Psoas muscle (tissue), 8 donors: ENCODE measurements around the gene PDZD7. TPM values are rescaled to one million over a fixed set of nuclear protein-coding genes. Genes with fewer than 3 reads are reported as not detected.

Source experiments
- ATAC-seq, 4 donors: fragments of 200-7000 bp; cut with Tn5 transposase; one replicate each; pipeline ENCODE4 v1.9.1; 2020; ENCODE audit warnings: moderate library complexity in 3 of 4, mild to moderate bottlenecking in 2 of 4
- DNase-seq, 2 donors: peaks; one replicate each; pipeline ENCODE4 v3.0.0-alpha.2; 2020
- H3K27ac ChIP-seq: fragments of 200-600 bp; one replicate; pipeline ENCODE4 v1.8.0; 2022
- H3K27me3 ChIP-seq, 3 donors: fragments of 200-600 bp in 1 of 3; one replicate each; pipeline versions ENCODE4 v1.6.1 to v1.8.0; 2013 to 2022; ENCODE audit warnings: low read length in 2 of 3, mild to moderate bottlenecking in 2 of 3, moderate library complexity in 1 of 3; ENCODE audit not compliant: insufficient read depth in 3 of 3
- H3K36me3 ChIP-seq, 2 donors: fragments of 200-600 bp in 1 of 2; one replicate each; pipeline versions ENCODE4 v1.6.1 to v1.8.0; 2013 to 2022; ENCODE audit warnings: low read depth in 1 of 2, mild to moderate bottlenecking in 1 of 2, moderate library complexity in 1 of 2; ENCODE audit not compliant: insufficient read depth in 1 of 2
- H3K4me1 ChIP-seq: fragments of 200-600 bp; one replicate; pipeline ENCODE4 v1.8.0; 2022
- H3K4me3 ChIP-seq: fragments of 200-600 bp; one replicate; pipeline ENCODE4 v1.8.0; 2022; ENCODE audit warnings: mild to moderate bottlenecking
- H3K9me3 ChIP-seq: fragments of 200-600 bp; one replicate; pipeline ENCODE4 v1.8.0; 2022
- WGBS, 3 donors: extraction: QIAGEN DNeasy Blood & Tissue Kit; methylation state at CpG; one replicate each; pipeline versions ENCODE4 v1.1.6 to v1.1.7; 2013; 5-methylcytosine and 5-hydroxymethylcytosine counted together
- intact Hi-C, 2 donors: fragments of 100-400 bp; cut with DNase I; formaldehyde crosslinking; loops; one replicate each; pipeline versions ENCODE4 v1.11.0 to v1.14.2; 2022
- polyA plus RNA-seq, 3 donors: library from polyadenylated mRNA; stranded (reverse); fragments of 200-250 nt; gene quantifications; one replicate each; pipeline ENCODE4 v1.2.3, GENCODE V29; 2013
- total RNA-seq, 4 donors: library from RNA; stranded (reverse); fragmentation: NEBNext Ultra II Directional in 2 of 4; extraction: Animal tissue kit (Norgen Biotek cat#: 25700) in 2 of 4; gene quantifications; one replicate each; pipeline versions ENCODE4 v1.2.1 to v1.2.4, GENCODE V29; 2021 to 2023
- TF ChIP-seq, protein P1 (sequence below): fragments of 200-600 bp; IDR thresholded peaks from one replicate; pipeline ENCODE4 v1.8.0; 2022; ENCODE audit warnings: antibody characterized with exemption
- donor health status: healthy with polysubstance abuse.
- donor health status: DM: no; HTN: no; CAD: no; lungs with moderate emphysema.
- donor health status: Bipolar disorder and iron deficiency.
- donor health status: healthy.
- donor health status: DM: yes; HTN: yes; CAD: no.
- donor health status: DM: no; HTN: no; CAD: no.
- donor health status: DM: no; HTN: no; CAD: no.
- donor health status: DM: yes; HTN: yes; CAD: no.

The PDZD7 gene
- total and polyA plus RNA-seq, 7 donors = 0.04 to 0.54 (median 0.08) TPM; not detected in 2

DNA sequence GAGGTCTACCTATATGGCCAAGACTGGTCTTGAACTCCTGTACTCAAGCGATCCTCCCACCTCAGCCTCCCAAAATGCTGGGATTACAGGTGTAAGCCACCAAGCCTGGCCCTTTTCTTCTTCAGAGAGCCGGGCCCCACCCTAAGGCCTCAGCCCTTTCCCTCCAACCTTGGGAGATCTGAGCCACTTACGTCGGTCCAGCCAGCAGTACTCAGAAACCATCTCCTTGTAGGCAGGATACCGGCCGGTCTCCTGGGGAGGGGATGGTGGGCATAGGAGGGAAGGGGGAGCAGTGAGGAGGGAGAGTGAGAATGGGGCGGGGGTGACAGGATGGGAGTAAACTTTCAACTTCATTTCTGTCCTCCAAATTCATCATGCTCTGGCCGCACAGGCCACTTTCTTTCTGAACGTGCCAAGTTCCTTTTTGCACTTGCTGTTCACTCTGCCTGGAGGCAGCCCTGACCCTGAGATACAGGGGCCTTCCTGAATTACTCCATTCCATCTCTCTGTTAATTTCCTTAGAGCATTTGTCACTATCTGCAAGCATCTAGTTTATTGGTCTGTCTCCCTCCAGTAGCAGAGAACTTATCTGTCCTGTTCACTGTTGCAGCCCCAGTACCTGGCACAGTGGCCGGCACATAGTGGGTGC, 10.4 kb downstream of the PDZD7 start:
- no peaks in the 10 kb centered on the region for H3K9me3 ChIP-seq
- intact Hi-C loops = no loop called here
- H3K4me3 ChIP-seq = no peak overlapping the region
- no peaks in the 10 kb centered on the region for H3K4me1 ChIP-seq
- no peaks in the 10 kb centered on the region for H3K36me3 ChIP-seq
- TF ChIP-seq, protein P1, sequence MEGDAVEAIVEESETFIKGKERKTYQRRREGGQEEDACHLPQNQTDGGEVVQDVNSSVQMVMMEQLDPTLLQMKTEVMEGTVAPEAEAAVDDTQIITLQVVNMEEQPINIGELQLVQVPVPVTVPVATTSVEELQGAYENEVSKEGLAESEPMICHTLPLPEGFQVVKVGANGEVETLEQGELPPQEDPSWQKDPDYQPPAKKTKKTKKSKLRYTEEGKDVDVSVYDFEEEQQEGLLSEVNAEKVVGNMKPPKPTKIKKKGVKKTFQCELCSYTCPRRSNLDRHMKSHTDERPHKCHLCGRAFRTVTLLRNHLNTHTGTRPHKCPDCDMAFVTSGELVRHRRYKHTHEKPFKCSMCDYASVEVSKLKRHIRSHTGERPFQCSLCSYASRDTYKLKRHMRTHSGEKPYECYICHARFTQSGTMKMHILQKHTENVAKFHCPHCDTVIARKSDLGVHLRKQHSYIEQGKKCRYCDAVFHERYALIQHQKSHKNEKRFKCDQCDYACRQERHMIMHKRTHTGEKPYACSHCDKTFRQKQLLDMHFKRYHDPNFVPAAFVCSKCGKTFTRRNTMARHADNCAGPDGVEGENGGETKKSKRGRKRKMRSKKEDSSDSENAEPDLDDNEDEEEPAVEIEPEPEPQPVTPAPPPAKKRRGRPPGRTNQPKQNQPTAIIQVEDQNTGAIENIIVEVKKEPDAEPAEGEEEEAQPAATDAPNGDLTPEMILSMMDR = no peak
- H3K27me3 ChIP-seq = peaks cover 0 to 13% (median 5%) of the 10 kb centered on the region in 3 donors
- H3K27ac ChIP-seq = no peak overlapping the region
- WGBS, 3 donors = 88 to 90% (median 90%) methylated on average over 10 of the region's 10 CpGs
- ATAC-seq (no peak), DNase-seq (peak in 1 of 2 donors; percentile 31)

DNA sequence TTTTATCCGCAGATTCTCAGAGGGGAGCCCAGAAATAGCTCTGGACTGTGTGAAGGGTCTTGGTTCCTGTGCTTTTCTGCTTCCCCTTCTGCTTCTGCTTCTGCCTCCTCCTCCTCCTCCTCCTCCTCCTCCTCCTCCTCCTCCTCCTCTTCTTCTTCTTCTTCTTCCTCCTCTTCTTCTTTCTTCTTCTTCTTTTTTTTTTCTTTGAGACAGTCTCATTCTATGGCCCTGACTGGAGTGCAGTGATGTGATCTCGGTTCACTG, 11.6 kb downstream of the PDZD7 start:
- WGBS, 3 donors = 46 to 55% (median 54%) methylated on average over 2 of the region's 2 CpGs
- TF ChIP-seq, protein P1 = no peak
- H3K27me3 ChIP-seq = peaks cover 0 to 13% (median 5%) of the 10 kb centered on the region in 3 donors
- intact Hi-C loops = loop anchor here (10.0 kb wide), 2 partner anchors 55 to 455 kb away; partner anchors contain the start of gene SEMA4G (in 1 of the 2)
- H3K36me3 ChIP-seq = no peaks in the 10 kb centered on the region
- DNase-seq (no peak), ATAC-seq (no peak)
- no peaks in the 10 kb centered on the region for H3K9me3 ChIP-seq
- no peaks in the 10 kb centered on the region for H3K4me1 ChIP-seq
- H3K27ac ChIP-seq = no peak overlapping the region
- H3K4me3 ChIP-seq = no peak overlapping the region

DNA sequence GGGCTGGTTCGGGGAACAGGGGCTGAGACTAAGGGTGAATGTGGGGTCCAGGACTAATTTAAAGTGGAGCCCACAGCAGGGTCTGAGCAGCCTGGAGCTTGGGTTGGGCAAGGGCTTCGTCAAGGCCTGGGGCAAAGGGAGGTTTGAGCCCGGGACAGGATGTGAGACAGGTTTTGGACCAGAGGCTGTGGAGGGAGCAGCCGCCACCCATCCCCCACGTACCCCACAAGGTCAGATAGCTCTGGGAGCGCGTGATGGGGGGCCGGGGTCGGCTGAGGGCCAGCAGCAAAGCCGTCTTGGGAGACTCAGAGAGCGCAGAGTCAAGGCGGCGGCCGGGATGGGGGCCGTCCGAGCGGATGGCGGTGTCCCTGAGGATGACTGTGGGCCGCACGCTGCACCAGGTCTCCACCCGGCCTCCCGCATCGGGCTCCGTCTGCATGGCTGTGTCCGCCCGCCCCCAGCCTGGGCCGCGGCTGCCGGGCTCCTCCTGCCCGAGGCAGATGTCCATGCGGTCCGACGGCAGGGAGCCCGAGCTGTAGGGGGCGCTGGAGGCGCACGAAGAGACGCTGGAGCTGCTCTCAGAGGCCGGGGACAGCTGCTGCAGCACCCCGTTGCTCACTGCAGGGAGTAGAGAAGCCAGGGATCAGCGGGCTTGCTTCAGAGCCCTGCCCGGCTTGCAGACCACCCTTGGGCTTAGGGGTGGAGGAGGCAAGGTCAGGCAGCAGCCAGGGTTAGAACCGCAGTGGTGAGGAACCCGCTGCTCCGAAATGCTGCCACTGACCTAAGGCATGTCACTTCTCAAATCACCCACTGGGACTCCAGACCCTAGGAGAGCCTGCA, 12.1 kb downstream of the PDZD7 start:
- TF ChIP-seq, protein P1 = peak; percentile 59
- Histone ChIP-seq H3K4me1 (no peaks in the 10 kb centered on the region), H3K27me3 (peaks cover 0 to 13% (median 5%) of the 10 kb centered on the region in 3 donors), H3K36me3 (no peaks in the 10 kb centered on the region), H3K4me3 (no peak overlapping the region), H3K27ac (no peak overlapping the region), H3K9me3 (no peaks in the 10 kb centered on the region)
- ATAC-seq (peak; percentile 42 to 68 (median 48)), DNase-seq (peak; percentile 80 to 86)
- WGBS, 3 donors = 21 to 23% (median 23%) methylated on average over 38 to 45 of the region's 45 CpGs
- intact Hi-C loops = loop anchor here (10.0 kb wide), 2 partner anchors 54 to 454 kb away; partner anchors contain the start of gene SEMA4G (in 1 of the 2)

DNA sequence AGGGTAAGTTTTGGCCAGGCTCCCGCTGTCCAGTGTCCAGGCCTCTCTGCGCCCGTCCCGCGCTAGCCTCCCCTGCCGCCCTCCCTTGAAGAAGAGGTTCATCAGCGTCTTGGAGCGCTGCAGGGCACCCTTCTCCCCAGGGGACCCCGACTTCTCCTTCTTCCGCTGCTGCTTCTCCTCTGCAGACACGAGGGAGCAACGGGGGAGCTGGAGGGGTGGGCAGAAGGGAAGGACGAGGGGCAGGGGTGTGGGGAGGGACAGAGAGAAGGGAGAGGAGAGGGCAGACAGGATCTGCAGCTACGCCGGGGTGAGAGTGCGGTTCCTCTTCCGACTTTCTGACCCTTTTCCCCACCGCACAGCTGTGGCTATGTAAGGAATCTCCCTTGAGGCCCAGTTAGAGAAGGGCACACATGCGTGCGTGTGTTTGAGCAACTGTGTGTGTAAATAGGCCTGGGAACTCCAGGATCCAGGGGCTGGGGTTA, 12.8 kb downstream of the PDZD7 start:
- Histone ChIP-seq H3K27ac (no peak overlapping the region), H3K27me3 (peaks cover 0 to 13% (median 5%) of the 10 kb centered on the region in 3 donors), H3K4me3 (no peak overlapping the region), H3K9me3 (no peaks in the 10 kb centered on the region), H3K36me3 (no peaks in the 10 kb centered on the region), H3K4me1 (peaks cover 3% of the 10 kb centered on the region)
- DNase-seq (no peak), ATAC-seq (no peak)
- intact Hi-C loops = loop anchor here (10.0 kb wide), 2 partner anchors 53 to 453 kb away; partner anchors contain the start of gene SEMA4G (in 1 of the 2)
- TF ChIP-seq, protein P1 = no peak
- WGBS, 3 donors = 56 to 67% (median 61%) methylated on average over 18 to 20 of the region's 20 CpGs
